AG10803 (cell line): ENCODE results near the gene CST4.

ENCODE experiments used
- DNase-seq: peaks from one replicate; pipeline ENCODE4 v3.0.0; 2010; ENCODE audit warnings: low read depth
- H3K4me3 ChIP-seq: 2 replicates; pipeline ENCODE4 v1.5.1; 2011; ENCODE audit warnings: mild to moderate bottlenecking, low read length, control low read depth
- TF ChIP-seq, protein P1 (sequence below): conservative IDR thresholded peaks from 2 replicates; pipeline ENCODE4 v1.5.1; 2011; ENCODE audit warnings: mild to moderate bottlenecking, low read length, control low read depth, inconsistent platforms

Gene CST4

DNA sequence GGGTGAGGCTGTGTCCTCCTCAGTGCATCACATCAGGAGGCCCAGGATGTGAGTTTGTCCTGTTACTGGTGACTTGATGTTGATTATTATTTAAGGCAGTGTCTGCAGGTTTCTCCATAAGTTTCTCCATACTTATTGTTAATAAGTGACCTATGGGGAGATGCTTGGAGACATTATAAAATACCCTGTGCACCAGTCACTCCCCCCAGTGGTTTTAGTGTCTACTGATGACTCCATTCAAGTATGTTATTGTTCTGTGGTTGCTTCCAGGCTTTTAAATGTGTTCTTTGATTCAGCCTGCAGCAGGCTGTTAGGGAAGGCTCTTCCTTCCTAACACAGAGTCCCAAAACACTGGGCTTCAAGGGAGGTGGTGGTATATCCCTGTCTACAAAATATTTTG lies 36.5 kb downstream of the CST4 start:
- H3K4me3 ChIP-seq: no peak overlapping the region
- TF ChIP-seq, protein P1, sequence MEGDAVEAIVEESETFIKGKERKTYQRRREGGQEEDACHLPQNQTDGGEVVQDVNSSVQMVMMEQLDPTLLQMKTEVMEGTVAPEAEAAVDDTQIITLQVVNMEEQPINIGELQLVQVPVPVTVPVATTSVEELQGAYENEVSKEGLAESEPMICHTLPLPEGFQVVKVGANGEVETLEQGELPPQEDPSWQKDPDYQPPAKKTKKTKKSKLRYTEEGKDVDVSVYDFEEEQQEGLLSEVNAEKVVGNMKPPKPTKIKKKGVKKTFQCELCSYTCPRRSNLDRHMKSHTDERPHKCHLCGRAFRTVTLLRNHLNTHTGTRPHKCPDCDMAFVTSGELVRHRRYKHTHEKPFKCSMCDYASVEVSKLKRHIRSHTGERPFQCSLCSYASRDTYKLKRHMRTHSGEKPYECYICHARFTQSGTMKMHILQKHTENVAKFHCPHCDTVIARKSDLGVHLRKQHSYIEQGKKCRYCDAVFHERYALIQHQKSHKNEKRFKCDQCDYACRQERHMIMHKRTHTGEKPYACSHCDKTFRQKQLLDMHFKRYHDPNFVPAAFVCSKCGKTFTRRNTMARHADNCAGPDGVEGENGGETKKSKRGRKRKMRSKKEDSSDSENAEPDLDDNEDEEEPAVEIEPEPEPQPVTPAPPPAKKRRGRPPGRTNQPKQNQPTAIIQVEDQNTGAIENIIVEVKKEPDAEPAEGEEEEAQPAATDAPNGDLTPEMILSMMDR: no peak
- peak; percentile 57 for DNase-seq

DNA sequence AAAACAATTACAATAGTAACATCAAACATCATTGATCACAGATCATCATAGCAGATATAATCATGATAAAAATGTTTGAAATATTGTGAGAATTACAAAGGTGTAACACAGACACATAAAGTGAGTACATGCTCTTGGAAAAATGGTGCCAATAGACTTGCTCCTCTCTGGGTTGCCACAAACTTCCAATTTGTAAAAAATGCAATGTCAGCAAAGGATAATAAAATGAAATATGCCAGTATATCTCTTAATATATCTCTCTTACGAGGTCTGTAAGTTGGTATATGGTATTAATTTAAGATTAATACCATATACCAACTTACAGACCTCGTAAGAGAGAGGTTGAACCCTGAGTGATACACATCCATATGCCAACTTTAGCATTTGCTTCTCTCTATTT lies 37.7 kb downstream of the CST4 start:
- no peak for DNase-seq
- no peak overlapping the region for H3K4me3 ChIP-seq
- TF ChIP-seq, protein P1: no peak

DNA sequence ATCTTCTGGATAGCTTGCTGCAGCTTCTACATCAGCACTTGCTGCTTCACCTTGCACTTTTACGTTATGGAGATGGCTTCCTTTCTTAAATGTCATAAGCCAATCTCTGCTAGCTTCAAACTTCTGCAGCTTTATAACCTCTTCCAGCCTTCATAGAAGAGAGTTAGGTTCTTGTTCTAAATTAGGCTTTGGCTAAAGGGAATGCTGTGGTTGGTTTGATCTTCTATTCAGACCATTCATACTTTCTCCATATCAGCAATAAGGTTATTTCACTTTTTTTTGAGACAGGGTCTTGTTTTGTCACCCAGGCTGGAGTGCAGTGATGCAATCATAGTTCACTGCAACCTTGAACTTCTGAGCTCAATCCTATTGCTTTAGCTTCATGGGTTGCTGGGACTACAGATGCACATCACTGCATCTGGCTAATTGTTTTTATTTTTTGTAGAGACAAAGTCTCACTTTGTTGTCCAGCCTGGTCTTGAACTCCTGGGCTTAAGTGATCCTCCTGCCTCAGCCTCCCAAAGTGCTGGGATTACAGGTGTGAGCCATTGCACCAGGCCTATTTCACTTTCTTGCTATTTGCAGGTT lies 38.9 kb downstream of the CST4 start:
- no peak overlapping the region for H3K4me3 ChIP-seq
- TF ChIP-seq, protein P1: no peak
- DNase-seq: no peak

DNA sequence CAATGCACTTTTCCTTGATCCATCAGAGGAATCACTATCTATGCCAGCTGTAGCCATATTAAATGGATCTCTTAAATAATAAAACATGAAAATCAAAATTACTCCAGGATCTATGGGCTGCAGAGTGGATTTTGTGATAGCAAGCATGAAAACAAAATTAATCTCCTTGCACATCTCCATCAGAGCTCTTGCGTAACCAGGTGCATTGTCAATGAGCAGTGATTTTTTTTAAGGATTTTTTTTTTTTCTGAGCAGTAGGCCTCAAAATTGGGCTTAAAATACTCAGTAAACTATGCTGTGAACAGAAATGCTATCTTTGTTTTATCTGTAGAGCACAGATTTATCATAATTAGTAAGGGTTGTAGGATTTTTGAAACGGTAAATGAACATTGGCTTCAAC lies 39.6 kb downstream of the CST4 start:
- TF ChIP-seq, protein P1: no peak
- H3K4me3 ChIP-seq: no peak overlapping the region
- no peak for DNase-seq

DNA sequence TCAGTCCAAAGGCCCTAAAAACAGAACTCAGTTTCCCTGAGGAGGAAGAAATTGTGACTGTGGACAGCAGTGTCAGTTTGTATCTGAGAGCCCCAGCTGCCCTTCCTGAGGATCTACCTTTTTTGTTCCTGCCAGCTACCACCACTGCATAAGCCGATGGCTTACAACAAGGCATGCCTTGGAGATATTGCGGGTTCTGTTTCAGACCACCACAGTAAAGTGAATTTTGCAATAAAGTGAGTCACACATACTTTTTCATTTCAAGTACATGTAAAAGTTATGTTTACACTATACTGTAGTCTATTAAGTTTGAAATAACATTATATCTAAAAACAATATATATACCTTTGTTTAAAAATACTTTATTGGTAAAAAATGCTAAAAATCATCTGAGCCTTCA lies 41.5 kb downstream of the CST4 start:
- DNase-seq: no peak
- H3K4me3 ChIP-seq: no peak overlapping the region
- TF ChIP-seq, protein P1: no peak

DNA sequence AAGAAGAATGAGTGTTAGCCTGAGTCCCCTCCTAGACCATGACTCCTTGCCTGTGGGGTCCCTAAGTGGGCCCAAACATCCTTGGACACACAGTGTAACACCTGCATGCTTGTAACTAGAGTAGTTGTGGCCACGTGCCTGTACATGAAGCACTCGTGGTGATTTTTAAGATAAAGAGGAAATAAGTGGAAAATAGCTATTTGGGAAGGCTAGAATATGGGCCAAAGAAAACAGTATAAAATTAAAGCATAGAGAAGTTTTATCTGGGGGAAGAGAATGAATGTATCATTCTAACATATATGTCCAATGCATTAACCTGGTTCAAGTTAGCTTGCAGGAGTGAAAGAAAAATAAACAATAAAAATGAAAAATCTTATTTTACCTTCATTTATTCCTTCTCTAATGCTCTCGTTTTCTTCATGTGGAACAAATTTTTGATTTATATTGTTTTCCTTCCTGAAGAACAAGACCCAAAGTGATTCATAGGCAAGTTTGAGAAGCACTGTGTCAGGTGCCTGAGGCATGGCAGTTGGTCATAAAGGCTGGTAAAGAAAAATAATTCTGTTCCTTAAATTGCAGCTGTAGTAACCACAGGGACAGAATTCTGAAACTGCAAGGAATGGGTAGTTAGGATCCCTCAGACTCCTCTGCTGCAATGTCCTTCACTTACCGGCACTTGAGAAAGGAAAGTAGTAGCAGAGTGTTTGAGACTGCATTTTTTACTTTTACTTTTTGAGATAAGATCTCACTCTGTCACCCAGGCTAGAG lies 42.5 kb downstream of the CST4 start:
- H3K4me3 ChIP-seq: no peak overlapping the region
- no peak for DNase-seq
- TF ChIP-seq, protein P1: no peak

DNA sequence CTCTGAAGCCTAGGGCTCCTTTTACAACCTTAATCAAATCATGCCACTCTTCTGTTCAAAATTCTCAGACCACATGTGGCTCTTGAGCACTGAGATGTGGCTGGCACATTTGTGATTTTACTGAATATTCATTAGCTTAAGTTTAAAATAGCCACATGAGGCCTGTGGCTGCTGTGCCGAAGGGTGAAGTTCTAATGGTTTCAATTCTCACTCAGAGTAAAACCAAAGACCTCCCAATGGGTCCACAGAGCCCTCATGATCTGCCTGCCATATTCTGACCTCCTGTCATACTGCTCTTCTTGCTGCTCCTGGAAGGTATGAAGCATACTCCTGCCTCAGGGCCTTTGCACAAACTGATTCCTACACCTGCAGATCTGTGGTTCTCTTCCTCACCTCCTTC lies 43.3 kb downstream of the CST4 start:
- TF ChIP-seq, protein P1: no peak
- DNase-seq: no peak
- H3K4me3 ChIP-seq: no peak overlapping the region
